K562 (cell line): ENCODE data around the gene HARS2. TPM values are rescaled to one million over a fixed set of nuclear protein-coding genes. Genes with fewer than 3 reads are reported as not detected.

Source experiments
- ATAC-seq: fragments of 200-7000 bp; cut with Tn5 transposase; 3 replicates; pipeline ENCODE4 v1.9.1; 2020; ENCODE audit warnings: moderate library complexity
- BruUV-seq: library from RNA; stranded (reverse); fragments of 400-500 nt; replicated peaks from 2 replicates; lab custom pipeline; 2021; lab: Mats Ljungman, UMichigan
- CTCF ChIA-PET: fragments of 300-600 bp; formaldehyde crosslinking; extraction: SDS; loops from one replicate; lab custom pipeline; 2021; ENCODE audit warnings: low intra/inter-chr PET ratio; lab: Yijun Ruan, JAX
- POLR2A ChIA-PET: fragments of 300-600, 350-650 bp; sonication (Branson Sonifier 250); formaldehyde crosslinking; extraction: SDS; loops from one replicate; lab custom pipeline; 2021; ENCODE audit warnings: antibody characterized with exemption, inconsistent platforms; lab: Yijun Ruan, JAX
- DNase-seq, 4 experiments: peaks; one replicate each; pipeline versions ENCODE4 v3.0.0 to v3.0.0-alpha.2; 2011 to 2018; ENCODE audit warnings: low spot score in 3 of 4, mixed read lengths in 3 of 4; ENCODE audit errors: extremely low read depth in 1 of 4
- FAIRE-seq: peaks from 2 replicates; lab custom pipeline; 2011; peaks lifted over from hg19 to GRCh38; lab: Jason Lieb, UNC
- H2AFZ ChIP-seq: 2 replicates; pipeline ENCODE4 v1.6.0; 2011; ENCODE audit warnings: low read depth, low read length, control low read depth, inconsistent platforms
- H3K27ac ChIP-seq: fragments of 200-600 bp; 3 replicates; pipeline ENCODE4 v1.8.0; 2011; ENCODE audit warnings: low read depth, mild to moderate bottlenecking, control low read depth, inconsistent platforms, low read length, moderate library complexity, mixed read lengths; ENCODE audit errors: extremely low read depth
- H3K27me3 ChIP-seq, 2 experiments: fragments of 300-600 bp in 1 of 2; 2 replicates in 1 of 2; 3 replicates in 1 of 2; pipeline versions ENCODE4 v1.6.0 to v1.8.0; 2011; ENCODE audit warnings: inconsistent platforms in 2 of 2, low read length in 2 of 2, mild to moderate bottlenecking in 1 of 2, mixed read lengths in 1 of 2, moderate library complexity in 1 of 2; ENCODE audit not compliant: control insufficient read depth in 2 of 2, insufficient read depth in 2 of 2
- H3K36me3 ChIP-seq: fragments of 300-600 bp; 3 replicates; pipeline ENCODE4 v1.8.0; 2011; ENCODE audit warnings: mild to moderate bottlenecking, low read length, inconsistent platforms; ENCODE audit not compliant: control insufficient read depth, insufficient read depth
- H3K4me1 ChIP-seq, 2 experiments: fragments of 200-600 bp in 1 of 2; replicated peaks in 1 of 2; 2 replicates in 1 of 2; 3 replicates in 1 of 2; pipeline versions ENCODE4 v1.5.1 to v1.8.0; 2011; ENCODE audit warnings: inconsistent platforms in 2 of 2, low read length in 2 of 2, mild to moderate bottlenecking in 1 of 2, mixed read lengths in 1 of 2, moderate library complexity in 1 of 2; ENCODE audit not compliant: control insufficient read depth in 2 of 2, insufficient read depth in 2 of 2
- H3K4me2 ChIP-seq: 2 replicates; pipeline ENCODE4 v1.6.1; 2011; ENCODE audit warnings: low read length, control low read depth, inconsistent platforms, mixed read lengths; ENCODE audit not compliant: insufficient read depth
- H3K4me3 ChIP-seq: fragments of 200-600 bp; sonication (generic), shearing (Covaris generic); 2 replicates; pipeline ENCODE4 v1.5.1; 2016; ENCODE audit warnings: control low read depth, inconsistent platforms
- H3K79me2 ChIP-seq: fragments of 200-600 bp; 3 replicates; pipeline ENCODE4 v1.8.0; 2011; ENCODE audit warnings: low read length, inconsistent platforms; ENCODE audit not compliant: control insufficient read depth, insufficient read depth
- H3K9ac ChIP-seq, 2 experiments: 2 replicates each; pipeline versions ENCODE4 v1.6.0 to v1.6.1; 2011; ENCODE audit warnings: low read depth in 2 of 2, low read length in 2 of 2, control low read depth in 1 of 2, inconsistent platforms in 1 of 2, mild to moderate bottlenecking in 1 of 2, mixed read lengths in 1 of 2; ENCODE audit not compliant: insufficient read depth in 1 of 2
- H3K9me1 ChIP-seq: one replicate; pipeline ENCODE4 v1.6.0; 2011; ENCODE audit warnings: inconsistent platforms, mild to moderate bottlenecking, low read length, moderate library complexity; ENCODE audit not compliant: control insufficient read depth, insufficient read depth
- H3K9me3 ChIP-seq: replicated peaks from 2 replicates; pipeline ENCODE4 v1.5.1; 2011; ENCODE audit warnings: low read depth, low read length, inconsistent platforms; ENCODE audit not compliant: control insufficient read depth, insufficient read depth
- H4K20me1 ChIP-seq: replicated peaks from 2 replicates; pipeline ENCODE4 v1.6.1; 2011; ENCODE audit warnings: low read length, inconsistent platforms, mixed read lengths; ENCODE audit not compliant: control insufficient read depth, insufficient read depth
- C11orf30 ChIP-seq: fragments of 450-650 bp; IDR thresholded peaks from 2 replicates; pipeline ENCODE4 v1.6.1; 2016; ENCODE audit warnings: low read depth, mild to moderate bottlenecking
- HDGF ChIP-seq: fragments of 450-650 bp; IDR thresholded peaks from 2 replicates; pipeline ENCODE4 v1.6.1; 2016
- PRPF4 ChIP-seq: fragments of 200-400 bp; formaldehyde crosslinking; IDR thresholded peaks from one replicate; pipeline ENCODE4 v1.6.1; 2017; ENCODE audit warnings: low read length, low read depth, mild to moderate bottlenecking; ENCODE audit not compliant: insufficient read depth, poor library complexity, severe bottlenecking
- YY1 ChIP-seq, 3 experiments: IDR thresholded peaks; 2 replicates each; pipeline ENCODE4 v1.6.1; 2011; ENCODE audit warnings: low read length in 2 of 3, mild to moderate bottlenecking in 2 of 3, moderate library complexity in 2 of 3, borderline replicate concordance in 1 of 3, control low read depth in 1 of 3, low read depth in 1 of 3; ENCODE audit not compliant: insufficient read depth in 3 of 3, insufficient replicate concordance in 2 of 3, control insufficient read depth in 1 of 3, insufficient read length in 1 of 3; ENCODE audit errors: extremely low read depth in 1 of 3
- ZFP36 ChIP-seq: fragments of 150-350 bp; IDR thresholded peaks from 2 replicates; pipeline ENCODE4 v1.6.1; 2018; ENCODE audit warnings: low read length, low read depth; ENCODE audit not compliant: partially characterized antibody
- ZKSCAN1 ChIP-seq: fragments of 150-350 bp; IDR thresholded peaks from 2 replicates; pipeline ENCODE4 v1.6.1; 2016; ENCODE audit warnings: low read depth, low read length
- ZNF316 ChIP-seq: fragments of 450-650 bp; IDR thresholded peaks from 2 replicates; pipeline ENCODE4 v1.6.1; 2016
- WGBS: fragments of 100-300 bp; shearing (Covaris generic); methylation state at CpG from one replicate; pipeline ENCODE4 v1.1.6; 2016; ENCODE audit warnings: low coverage, mixed read lengths; ENCODE audit not compliant: insufficient coverage; ENCODE audit errors: missing lambda C conversion rate; 5-methylcytosine and 5-hydroxymethylcytosine counted together
- in situ Hi-C: fragments of 300-500 bp; cut with MboI; formaldehyde crosslinking; loops from 4 replicates; pipeline ENCODE4 v1.15.0; 2018; ENCODE audit warnings: inconsistent platforms, mixed read lengths
- intact Hi-C: fragments of 100-400 bp; cut with micrococcal nuclease; formaldehyde crosslinking; loops from 2 replicates; pipeline ENCODE4 v1.14.2; 2022
- polyA plus RNA-seq, 8 experiments: library from polyadenylated mRNA; depleted of rRNA in 4 of 8; stranded (reverse) in 5 of 8; unstranded in 3 of 8; fragments of >200 nt; fragmentation: Nextera tagmentation in 2 of 8; fragmentation: Illumina TruSeq in 1 of 8; extraction: Ambion mirVana in 2 of 8; extraction: Trizol in 1 of 8; gene quantifications; 2 replicates each; pipeline versions ENCODE4 v1.2.1 to v1.2.3, GENCODE V29; 2011 to 2014; ENCODE audit warnings: inconsistent platforms in 1 of 8, missing spikeins in 1 of 8
- total RNA-seq, 7 experiments: library from RNA; depleted of rRNA in 6 of 7; stranded (reverse); fragments of >200 nt in 6 of 7; fragmentation: Illumina TruSeq in 2 of 7; extraction: Trizol in 2 of 7; gene quantifications; 2 replicates each; pipeline versions ENCODE4 v1.2.1 to v1.2.3, GENCODE V29; 2011 to 2021; ENCODE audit warnings: low replicate concordance in 1 of 7

HARS2 gene
- total and polyA plus RNA-seq, 9 of the 15 experiments (the other 6 are each of a cell fraction or from before 2014, with no cell fraction given), result 8.5 to 41.6 (median 27.1) TPM

DNA sequence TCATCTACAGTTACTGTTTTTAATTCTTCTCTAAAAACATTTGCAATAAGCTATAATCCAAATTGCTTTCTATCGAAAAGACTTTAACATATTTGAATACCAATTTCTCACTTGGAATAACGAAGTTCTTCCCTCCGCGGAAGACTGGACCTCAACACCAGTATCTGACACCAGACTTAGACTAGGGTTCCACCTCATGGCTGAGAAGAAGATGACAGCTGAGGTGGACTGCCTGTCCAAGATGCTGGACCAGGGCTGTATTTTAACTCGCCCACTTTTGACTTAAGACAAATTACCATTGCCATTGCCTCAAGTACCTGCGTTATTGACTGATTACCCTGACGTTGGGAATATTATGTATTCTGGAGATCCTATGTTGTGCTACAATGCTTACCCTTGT is 43.1 kb downstream of the HARS2 start (continued):
- TF ChIP-seq HDGF, result no peak
- peak; percentile 7 for TF ChIP-seq ZFP36
- TF ChIP-seq YY1 (IDR thresholded peaks at IDR 0.05; ENCODE audit: borderline replicate concordance in 1 of 3, control insufficient read depth in 1 of 3, extremely low read depth in 1 of 3, insufficient read depth in 3 of 3, insufficient read length in 1 of 3, insufficient replicate concordance in 2 of 3, low read depth in 1 of 3, low read length in 2 of 3), result no peak
- no peak for TF ChIP-seq ZKSCAN1

DNA sequence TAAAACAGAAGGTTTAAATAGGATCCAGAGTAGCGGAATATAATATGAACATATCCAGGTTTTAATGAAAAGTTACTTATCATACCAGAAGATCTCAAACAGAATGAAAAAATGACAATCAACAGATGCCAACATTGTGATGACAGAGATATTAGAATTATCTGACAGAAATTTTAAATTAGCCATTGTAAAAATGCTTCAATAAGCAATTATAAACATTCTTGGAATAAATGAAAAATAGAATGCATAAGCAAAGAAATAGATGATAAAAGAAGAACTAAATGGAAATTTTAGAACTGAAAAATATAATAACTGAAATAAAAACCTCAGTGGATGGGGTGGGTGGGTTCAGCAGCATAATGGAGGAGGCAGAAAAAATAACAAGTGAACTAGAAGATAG is 46.2 kb downstream of the HARS2 start:
- ATAC-seq (no peak), DNase-seq (no peak), FAIRE-seq (no peak)
- intact Hi-C loops (no loop called here), in situ Hi-C loops (no loop called here)
- no peak overlapping the region for H3K4me2 ChIP-seq
- no peak overlapping the region for H2AFZ ChIP-seq
- H3K4me1 ChIP-seq, result no peaks in the 10 kb centered on the region
- CTCF ChIA-PET, result no interaction called here
- H3K4me3 ChIP-seq, result no peak overlapping the region
- BruUV-seq, result no TSS peak
- no peaks in the 10 kb centered on the region for H3K36me3 ChIP-seq
- no peaks in the 10 kb centered on the region for H3K79me2 ChIP-seq
- POLR2A ChIA-PET, result interaction anchor here (0.6 kb wide), 1 partner anchor 12 kb away, joined by 3 read pairs; no protein-coding TSS in a partner anchor
- H3K27me3 ChIP-seq, result no peaks in the 10 kb centered on the region
- no peaks in the 10 kb centered on the region for H4K20me1 ChIP-seq
- WGBS, result 0% methylated on average over 1 of the region's 1 CpG
- no peaks in the 10 kb centered on the region; the same call in 1 of the 2 replicates for H3K9me3 ChIP-seq
- H3K27ac ChIP-seq, result no peak overlapping the region
- no peak overlapping the region for H3K9ac ChIP-seq
- TF ChIP-seq ZNF316 (peak; percentile 56), C11orf30 (0 out of 2 replicates have a peak, but pooled peaks have one; percentile 5), PRPF4 (no peak)
- H3K9me1 ChIP-seq, result no peaks in the 10 kb centered on the region
